HUES48 (cell line): ENCODE measurements around the gene PDCD4.

ENCODE experiments used
- H3K27ac ChIP-seq: one replicate; pipeline ENCODE4 v1.7.0; 2013; ENCODE audit warnings: low read depth, low read length, inconsistent platforms
- H3K27me3 ChIP-seq: 2 replicates; pipeline ENCODE4 v1.6.1; 2013; ENCODE audit warnings: mild to moderate bottlenecking, low read length; ENCODE audit not compliant: control insufficient read depth, insufficient read depth
- H3K36me3 ChIP-seq: 2 replicates; pipeline ENCODE4 v1.6.1; 2013; ENCODE audit warnings: low read length; ENCODE audit not compliant: control insufficient read depth, insufficient read depth
- H3K4me1 ChIP-seq: 2 replicates; pipeline ENCODE4 v1.6.1; 2013; ENCODE audit warnings: mild to moderate bottlenecking, low read length; ENCODE audit not compliant: control insufficient read depth, insufficient read depth
- H3K4me3 ChIP-seq: 2 replicates; pipeline ENCODE4 v1.5.1; 2013; ENCODE audit warnings: mild to moderate bottlenecking, low read depth, low read length
- H3K9ac ChIP-seq: 2 replicates; pipeline ENCODE4 v1.6.1; 2013; ENCODE audit warnings: mild to moderate bottlenecking, low read depth, low read length, moderate library complexity
- H3K9me3 ChIP-seq: 2 replicates; pipeline ENCODE4 v1.6.1; 2013; ENCODE audit warnings: low read length; ENCODE audit not compliant: control insufficient read depth, insufficient read depth

Gene PDCD4

DNA sequence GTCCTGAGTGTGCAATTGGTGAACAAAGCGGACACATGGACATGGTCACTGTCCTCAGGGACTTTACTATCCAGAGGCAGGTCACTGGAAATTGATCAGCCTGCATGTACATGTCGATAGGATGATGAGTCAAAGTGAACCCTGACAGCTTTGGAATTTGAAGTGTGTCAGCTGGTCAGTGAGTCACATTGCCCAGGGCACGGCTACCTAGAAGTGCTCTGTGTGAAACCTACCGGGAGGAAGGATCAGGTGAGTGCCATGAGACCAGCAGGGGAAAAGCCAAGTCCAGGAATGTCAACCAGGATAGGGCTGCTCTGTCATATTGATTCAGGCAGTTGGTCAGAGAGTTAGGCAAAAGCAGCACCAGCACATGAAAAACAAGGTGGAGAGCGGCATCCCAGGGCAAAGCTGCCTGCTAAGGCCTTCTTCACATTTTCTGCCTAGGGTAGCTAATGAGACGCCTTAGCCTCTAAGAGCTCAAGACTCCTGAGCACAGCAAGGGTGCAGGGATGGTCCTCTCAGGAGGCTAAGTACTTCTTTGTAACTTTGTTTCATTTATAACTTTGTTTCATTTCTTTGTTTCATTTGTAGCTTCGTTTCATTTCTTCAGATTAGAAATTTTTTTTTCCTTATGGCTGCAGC, 19.4 kb upstream of the PDCD4 start:
- H3K36me3 ChIP-seq = no peaks in the 10 kb centered on the region
- H3K4me3 ChIP-seq = no peak overlapping the region
- H3K4me1 ChIP-seq = no peaks in the 10 kb centered on the region
- H3K27ac ChIP-seq = no peak overlapping the region
- no peaks in the 10 kb centered on the region for H3K27me3 ChIP-seq
- no peak overlapping the region for H3K9ac ChIP-seq
- no peaks in the 10 kb centered on the region for H3K9me3 ChIP-seq

DNA sequence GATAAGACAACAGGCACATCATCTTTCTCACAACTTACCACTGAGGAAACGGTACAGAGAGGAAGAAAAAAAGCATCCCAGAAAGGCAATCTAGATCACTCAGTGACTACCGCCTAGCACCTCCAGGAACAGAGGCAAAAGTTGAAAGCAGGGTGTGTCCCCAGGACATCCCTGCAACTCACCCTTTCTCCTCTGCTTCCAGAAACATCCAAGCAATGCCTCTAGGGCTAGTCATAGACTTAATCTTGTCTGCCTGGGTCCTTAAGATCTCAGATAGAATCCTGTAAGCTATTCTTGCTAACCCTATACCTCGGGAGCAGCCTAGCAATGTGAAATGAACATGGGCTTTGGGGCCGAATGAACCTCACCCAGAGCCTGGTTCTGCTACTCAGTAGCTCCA, 18.8 kb upstream of the PDCD4 start:
- Histone ChIP-seq H3K27me3 (no peaks in the 10 kb centered on the region), H3K9ac (no peak overlapping the region), H3K4me3 (no peak overlapping the region), H3K4me1 (no peaks in the 10 kb centered on the region), H3K36me3 (no peaks in the 10 kb centered on the region), H3K27ac (no peak overlapping the region), H3K9me3 (no peaks in the 10 kb centered on the region)

DNA sequence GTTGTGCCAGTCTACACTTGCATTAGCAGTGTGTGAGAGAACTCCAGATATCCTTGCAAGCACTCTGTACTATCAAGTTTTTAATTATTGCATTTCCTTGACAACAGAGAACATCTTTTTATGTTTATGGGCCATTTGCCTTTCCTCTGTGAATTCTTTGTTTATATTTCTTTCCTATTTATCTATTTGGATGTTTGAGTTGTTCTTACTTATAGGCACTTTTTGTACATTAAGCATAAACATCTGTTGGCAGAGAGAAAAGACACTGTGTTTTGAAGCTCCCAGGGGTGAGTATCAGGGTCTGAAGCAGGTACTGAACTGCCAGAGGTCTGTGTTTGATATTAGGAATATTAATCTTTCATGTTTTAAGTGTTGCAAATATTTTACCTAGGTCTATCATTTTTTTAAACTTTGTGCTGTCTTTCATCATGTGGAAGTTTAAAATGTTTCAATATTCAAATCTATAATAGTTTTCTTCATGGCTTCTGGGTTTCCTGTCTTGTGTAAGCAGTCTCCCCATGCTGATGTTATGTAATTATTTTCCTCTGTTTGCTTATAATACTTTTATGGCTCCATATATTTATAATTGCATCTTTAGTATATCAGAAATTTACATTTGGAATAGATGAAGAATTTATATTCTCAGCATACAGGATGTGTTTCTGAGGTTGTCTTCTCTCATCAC, 17.7 kb upstream of the PDCD4 start:
- Histone ChIP-seq H3K9ac (no peak overlapping the region), H3K4me1 (no peaks in the 10 kb centered on the region), H3K27ac (no peak overlapping the region), H3K4me3 (no peak overlapping the region), H3K27me3 (no peaks in the 10 kb centered on the region), H3K36me3 (no peaks in the 10 kb centered on the region), H3K9me3 (no peaks in the 10 kb centered on the region)

DNA sequence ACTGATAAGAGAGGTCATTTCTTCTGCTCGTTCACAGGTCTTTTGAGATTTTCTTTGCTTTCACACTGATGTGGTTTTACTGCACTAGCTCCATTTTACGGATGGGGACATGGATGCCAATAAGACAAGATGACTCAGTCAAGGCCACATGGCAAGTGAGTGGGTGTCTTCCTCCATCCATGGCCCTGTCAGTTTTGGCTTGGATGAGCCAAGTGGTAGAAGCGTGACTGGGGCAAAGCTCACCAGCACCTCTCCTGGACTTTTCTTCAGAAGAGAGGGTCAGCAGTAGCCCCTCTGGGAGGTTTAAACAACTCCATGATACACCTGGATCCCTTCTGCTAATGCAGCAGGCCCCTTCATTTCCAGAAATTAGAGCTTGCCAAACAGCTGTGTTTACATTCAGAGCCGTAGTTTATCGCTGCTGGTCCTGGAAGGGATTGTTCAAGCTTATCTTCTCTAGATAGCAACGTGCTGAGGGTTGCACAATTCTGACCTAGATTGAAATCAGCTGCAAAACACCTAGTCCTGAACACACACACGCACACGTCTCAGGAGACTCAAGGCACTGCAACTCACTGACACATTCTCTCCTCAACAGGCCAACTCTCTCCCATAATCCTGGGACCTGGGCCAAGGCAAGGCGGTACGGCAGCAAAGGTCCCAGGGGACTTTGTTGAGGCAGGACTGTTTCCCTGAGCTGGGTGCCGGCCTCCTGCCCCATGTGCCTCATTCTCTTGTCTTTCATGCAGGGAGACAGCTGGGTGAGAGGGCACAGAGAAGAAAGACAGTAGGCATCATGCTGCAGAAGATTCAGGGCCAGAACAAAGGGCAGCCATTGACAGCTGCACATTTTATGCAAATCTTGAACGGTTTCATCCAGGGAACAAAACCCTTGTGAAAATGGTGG, 14.2 kb upstream of the PDCD4 start:
- Histone ChIP-seq H3K9ac (no peak overlapping the region), H3K9me3 (no peaks in the 10 kb centered on the region), H3K4me3 (no peak overlapping the region), H3K4me1 (no peaks in the 10 kb centered on the region), H3K27me3 (no peaks in the 10 kb centered on the region), H3K36me3 (no peaks in the 10 kb centered on the region), H3K27ac (no peak overlapping the region)

DNA sequence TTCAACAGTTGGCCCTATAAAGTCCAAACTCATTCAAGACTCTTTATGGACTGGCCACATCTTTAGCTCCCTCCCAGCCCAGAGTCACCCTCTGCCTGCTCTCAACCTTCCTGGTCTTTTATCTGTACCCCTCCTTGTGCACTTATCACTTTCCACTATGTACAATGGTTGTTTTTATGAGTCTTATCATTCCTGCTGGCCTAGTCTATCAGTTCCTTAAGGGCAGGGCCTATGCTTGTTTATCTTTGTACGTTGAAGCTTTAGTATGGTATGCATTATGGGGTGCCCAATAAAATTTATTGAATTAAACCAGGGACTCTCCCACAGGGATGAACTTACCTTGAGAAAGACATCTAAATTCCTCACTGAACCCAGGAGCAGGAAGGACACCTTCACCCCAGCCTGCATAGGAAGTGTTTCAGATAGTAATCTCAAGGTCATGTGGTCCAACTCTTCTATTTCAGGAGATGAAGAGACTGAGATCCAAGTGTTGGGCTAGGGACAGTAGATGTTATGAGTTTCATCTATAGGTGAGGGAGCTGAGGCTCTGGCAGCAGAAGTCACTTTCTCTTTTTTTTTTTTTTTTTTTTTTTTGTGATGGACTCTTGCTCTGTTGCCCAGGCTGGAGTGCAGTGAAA, 13.3 kb upstream of the PDCD4 start:
- no peaks in the 10 kb centered on the region for H3K36me3 ChIP-seq
- H3K27me3 ChIP-seq = no peaks in the 10 kb centered on the region
- H3K4me1 ChIP-seq = no peaks in the 10 kb centered on the region
- no peak overlapping the region for H3K27ac ChIP-seq
- no peak overlapping the region for H3K9ac ChIP-seq
- no peak overlapping the region for H3K4me3 ChIP-seq
- no peaks in the 10 kb centered on the region for H3K9me3 ChIP-seq

DNA sequence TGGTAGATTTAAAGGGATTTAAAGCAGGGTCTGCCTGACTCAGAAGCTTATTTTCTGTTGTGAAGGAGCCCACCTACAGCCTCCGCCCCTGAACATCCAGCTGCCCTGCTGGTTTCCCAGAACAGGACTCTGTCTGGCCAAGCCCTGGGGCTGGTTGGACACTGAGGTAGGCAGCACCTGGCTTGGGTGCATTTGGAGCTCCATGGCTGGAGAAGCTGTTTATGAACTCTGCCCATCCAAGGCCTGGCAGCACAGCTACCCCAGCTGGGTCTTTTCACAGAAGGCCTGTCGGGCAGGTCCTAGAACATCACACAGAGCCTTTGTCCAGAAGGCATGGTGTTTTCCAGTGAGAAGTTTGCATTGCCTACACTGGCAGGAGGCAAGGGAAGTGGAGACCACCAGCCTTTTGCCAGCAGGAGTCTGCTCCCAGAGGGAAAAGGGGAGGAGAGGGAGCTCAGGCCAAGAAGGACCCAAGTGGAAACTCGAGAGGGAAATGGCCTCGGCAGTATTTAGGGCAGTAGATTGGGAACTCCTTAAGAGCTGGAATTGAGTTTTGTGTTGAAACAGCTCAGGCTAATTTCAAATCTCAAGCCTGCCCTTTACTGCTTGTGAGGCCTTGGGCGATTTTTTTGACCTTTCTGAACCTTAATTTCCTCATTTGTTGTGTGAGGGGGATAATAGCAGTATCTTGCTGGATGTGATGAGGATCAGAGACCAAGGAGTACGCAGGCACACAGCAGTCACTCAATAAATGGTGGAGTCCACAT, 12.3 kb upstream of the PDCD4 start:
- Histone ChIP-seq H3K27me3 (no peaks in the 10 kb centered on the region), H3K27ac (no peak overlapping the region), H3K9me3 (no peaks in the 10 kb centered on the region), H3K9ac (no peak overlapping the region), H3K36me3 (no peaks in the 10 kb centered on the region), H3K4me1 (no peaks in the 10 kb centered on the region), H3K4me3 (no peak overlapping the region)

DNA sequence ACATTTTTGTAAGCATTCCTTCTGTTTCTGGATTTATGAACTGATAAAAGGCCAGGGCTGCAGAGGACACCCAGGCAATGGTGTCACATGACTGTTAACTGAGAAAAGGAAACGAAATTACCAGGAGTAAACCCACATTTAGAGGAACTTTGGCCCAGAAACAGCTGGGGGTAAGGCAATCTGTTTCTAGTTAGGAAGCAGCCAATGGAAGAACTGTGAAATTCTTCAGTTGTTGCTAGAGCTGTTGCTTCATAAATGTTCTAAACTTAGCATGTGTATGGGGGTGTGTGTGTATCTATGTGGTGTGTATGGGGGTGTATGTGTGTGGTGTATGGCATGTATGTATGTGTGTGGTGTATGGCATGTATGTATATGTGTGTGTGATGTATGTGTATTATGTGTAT, 11.8 kb upstream of the PDCD4 start:
- no peaks in the 10 kb centered on the region for H3K36me3 ChIP-seq
- H3K27ac ChIP-seq = no peak overlapping the region
- H3K4me1 ChIP-seq = no peaks in the 10 kb centered on the region
- no peak overlapping the region for H3K9ac ChIP-seq
- H3K9me3 ChIP-seq = no peaks in the 10 kb centered on the region
- no peak overlapping the region for H3K4me3 ChIP-seq
- H3K27me3 ChIP-seq = no peaks in the 10 kb centered on the region

DNA sequence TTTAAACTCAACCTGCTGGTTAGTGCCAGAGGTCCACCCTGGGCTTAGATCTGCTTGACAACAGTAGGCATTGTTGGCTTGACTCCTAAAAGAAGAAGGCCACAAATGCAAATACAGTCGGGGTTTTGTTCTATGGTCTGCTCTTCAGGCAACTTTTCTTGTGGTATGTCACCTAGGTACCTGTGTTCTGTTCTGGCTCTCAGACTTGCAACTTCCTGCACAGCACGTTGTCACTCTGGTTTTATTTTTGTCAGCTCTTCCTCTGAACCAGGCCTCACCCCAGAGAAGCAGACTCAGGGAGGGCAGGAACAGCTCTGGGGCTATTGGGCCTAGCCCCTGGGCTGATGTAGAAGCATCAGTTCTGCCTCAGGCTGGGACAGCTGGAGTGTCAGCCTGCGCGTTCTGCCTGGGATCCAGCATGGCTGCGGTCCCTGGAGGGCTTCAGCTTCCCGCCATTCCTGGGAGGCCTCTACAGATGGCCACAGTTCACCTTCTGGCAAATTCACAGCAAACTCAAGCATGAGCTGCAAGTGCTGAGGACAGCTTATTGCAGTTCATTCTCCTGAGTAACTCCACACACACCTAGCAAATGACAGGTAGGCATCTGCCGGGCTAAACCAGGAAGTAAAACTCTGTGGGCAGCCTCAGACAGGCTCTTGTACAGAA, 11.0 kb upstream of the PDCD4 start:
- H3K9ac ChIP-seq = no peak overlapping the region
- no peaks in the 10 kb centered on the region for H3K27me3 ChIP-seq
- H3K4me1 ChIP-seq = no peaks in the 10 kb centered on the region
- H3K4me3 ChIP-seq = no peak overlapping the region
- no peaks in the 10 kb centered on the region for H3K9me3 ChIP-seq
- H3K36me3 ChIP-seq = no peaks in the 10 kb centered on the region
- no peak overlapping the region for H3K27ac ChIP-seq

DNA sequence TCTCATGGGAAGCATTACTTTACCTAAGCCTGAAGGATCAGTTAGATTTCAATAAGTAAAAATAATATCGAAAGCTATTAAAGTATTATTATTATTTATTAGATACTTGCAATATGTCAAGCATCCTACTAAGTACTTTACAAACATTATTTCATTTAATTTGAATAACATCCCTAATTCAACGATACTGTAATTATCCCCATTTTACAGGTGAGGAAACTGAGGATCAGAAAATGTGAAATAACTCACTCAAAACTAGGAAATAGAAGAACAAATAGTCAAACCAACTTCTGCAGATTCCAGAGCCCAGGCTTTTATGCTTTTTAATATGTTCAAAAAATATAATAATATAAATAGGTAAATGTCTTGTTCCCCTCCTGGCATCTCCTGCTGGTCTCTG, 10.3 kb upstream of the PDCD4 start:
- Histone ChIP-seq H3K9ac (no peak overlapping the region), H3K9me3 (no peaks in the 10 kb centered on the region), H3K4me3 (no peak overlapping the region), H3K27ac (no peak overlapping the region), H3K4me1 (no peaks in the 10 kb centered on the region), H3K27me3 (no peaks in the 10 kb centered on the region), H3K36me3 (no peaks in the 10 kb centered on the region)
